GM19023 (cell line): ENCODE results near the gene KCNF1.
"Not testable (repeated sequence)": the region's sequence is repeated elsewhere in the genome, so short reads cannot be mapped to it uniquely, and the experiment has no call there.

Experiments
- ATAC-seq: cut with Tn5 transposase; IDR thresholded peaks from one replicate; pipeline ENCODE4 v1.9.1; 2021; ENCODE audit warnings: mild to moderate bottlenecking, moderate library complexity; ENCODE audit not compliant: unreplicated experiment

The KCNF1 gene

DNA sequence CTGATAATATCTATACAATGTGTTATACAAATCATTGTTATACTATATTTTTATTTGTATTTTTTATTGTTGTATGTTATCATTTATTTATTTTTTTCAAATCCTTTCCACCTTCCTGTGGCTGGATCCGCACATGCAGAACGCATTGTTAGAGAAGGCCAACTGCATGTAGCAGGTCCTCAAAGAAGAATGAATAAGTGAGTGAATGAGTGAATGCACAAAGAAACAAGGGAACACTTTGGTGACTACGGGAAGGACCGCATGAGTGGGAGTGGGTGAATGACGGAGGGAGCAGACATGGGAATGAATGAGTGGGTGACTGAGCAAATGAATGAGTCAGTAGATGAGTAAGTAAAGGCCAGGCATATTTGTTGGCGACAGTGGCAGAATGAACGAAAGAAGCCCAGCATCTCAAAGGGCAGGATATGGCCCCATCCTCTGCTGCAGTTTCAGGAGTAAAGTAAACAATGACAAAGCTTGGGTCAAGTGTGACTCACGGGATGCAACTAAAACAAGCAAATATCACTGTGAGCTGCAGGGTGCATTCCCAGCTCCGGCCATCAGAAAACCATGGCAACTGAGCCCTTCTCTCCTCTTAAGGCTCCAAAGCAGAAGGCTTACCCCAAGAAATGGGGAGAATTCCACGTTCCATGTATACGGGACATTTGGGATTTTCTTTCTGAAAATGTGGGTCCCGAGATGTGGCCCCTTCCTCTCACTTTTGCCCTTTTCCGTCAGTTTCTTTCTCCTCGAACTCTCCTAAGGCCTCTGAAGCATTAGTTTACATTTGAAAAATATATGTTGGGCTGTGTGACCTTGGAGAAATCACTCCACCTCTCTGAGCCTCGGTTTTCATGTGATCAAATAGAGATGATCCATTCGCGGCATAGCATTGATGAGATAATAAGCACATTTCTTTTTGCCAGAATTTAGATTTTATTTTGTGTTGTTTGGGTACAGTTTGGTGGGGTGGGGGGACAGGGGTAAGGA lies 24.5 kb downstream of the KCNF1 start:
- ATAC-seq: no peak

GRCh38 chr2:10939058-10939457 lies 27.3 kb downstream of the KCNF1 start:
- ATAC-seq: no peak

DNA sequence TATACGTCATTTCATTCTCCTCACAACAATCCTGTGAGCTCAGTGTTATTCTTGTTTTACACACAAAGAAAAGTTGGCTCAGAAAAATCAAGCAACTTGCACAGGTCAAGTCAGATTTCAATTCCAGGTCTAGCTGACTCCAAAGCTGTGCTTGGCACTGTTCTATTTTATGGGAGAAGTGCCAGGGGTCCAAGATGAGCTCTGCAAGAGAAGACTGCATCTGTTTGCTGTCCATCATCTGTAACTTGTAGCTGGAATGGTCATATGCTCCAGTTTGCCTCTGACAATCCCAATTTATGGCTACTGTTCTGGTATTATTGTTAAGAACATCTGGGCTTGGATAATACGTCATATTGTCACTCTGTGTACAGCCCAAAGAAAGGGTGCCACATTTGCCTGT lies 28.9 kb downstream of the KCNF1 start:
- no peak for ATAC-seq

GRCh38 chr2:10941383-10941782 lies 29.6 kb downstream of the KCNF1 start:
- no peak for ATAC-seq

DNA sequence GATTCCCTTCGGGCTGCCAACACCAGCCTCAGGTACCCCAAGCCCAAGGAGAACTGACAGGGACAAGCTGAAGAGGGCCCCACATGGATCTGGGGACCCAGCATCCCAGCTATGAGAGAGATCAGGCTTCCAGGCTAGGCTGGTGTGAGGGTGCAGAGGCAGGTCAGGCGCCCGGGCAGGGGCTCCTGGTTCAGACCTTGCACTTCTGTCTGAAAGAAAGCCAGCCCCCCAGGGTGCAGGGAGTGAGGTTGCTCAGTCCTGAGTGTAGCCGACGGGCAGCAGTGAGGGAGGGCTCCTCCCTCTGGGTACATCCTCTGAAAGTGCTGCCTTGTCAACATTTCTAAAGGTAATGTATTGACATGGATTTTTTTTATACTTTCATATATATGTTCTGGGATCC lies 33.1 kb downstream of the KCNF1 start:
- ATAC-seq: no peak

DNA sequence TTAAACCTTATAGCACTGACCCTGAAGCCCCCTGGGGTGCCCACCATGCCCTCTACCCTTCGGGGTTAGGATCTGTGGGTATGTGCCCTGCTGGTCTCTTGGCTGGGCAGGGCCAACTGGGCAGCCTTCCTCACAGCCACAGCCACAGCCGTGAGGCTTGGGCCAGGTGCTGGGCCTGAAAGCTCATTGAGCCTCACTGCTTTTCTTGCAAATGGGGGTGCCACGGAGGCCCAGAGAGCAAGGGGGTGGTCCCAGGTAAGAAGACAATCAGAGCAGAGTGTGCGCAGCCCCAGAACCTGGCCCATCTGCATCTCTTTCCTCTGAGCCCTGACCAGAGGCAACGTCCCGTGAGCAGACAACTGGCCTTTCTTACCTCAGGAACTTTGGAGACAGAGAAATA lies 34.7 kb downstream of the KCNF1 start:
- ATAC-seq: no peak

- ATAC-seq: no peak
These were observed 35.3 kb downstream of the KCNF1 start for GRCh38 chr2:10947005-10947440.

DNA sequence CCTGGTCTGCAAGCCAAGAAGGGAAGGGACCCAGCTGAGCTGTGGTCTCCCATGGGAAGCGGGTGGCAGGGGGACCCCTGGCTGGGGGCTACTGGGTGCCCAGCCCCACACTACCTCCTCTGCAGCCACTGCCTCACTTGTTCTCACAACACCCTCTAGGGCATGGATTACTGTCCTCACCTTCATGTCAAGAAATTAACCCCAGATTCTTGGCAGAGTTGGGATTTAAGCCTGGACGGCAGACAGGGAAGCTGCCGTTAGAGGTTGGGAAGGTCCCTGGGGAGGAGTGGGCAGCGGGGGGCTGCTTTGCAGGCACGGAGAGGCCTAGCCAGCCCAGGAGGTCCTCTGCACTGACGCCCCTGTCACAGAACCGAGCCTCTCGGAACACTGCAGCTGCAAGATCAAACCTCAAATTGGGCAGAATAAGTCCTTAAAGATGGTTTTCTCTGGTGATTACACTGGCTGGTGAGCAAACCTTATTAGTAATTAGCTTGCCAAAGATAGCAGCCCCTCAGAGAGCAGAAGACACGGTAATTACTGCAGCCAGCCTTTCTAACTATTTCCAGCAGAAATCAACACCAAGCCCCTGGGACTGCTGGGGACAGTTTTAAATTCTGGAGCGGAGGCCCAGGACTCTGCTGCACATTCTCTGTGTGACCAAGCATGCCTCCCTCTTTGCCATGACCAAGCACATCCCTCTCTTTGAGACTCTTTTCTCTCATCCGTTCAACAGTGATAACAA lies 35.9 kb downstream of the KCNF1 start:
- ATAC-seq: no peak

- no peak for ATAC-seq
These were observed 36.4 kb downstream of the KCNF1 start for GRCh38 chr2:10948188-10948564.

GRCh38 chr2:10948606-10949230 lies 37.0 kb downstream of the KCNF1 start:
- ATAC-seq: no peak

- no peak for ATAC-seq
These were observed 38.1 kb downstream of the KCNF1 start for GRCh38 chr2:10949835-10950234.

DNA sequence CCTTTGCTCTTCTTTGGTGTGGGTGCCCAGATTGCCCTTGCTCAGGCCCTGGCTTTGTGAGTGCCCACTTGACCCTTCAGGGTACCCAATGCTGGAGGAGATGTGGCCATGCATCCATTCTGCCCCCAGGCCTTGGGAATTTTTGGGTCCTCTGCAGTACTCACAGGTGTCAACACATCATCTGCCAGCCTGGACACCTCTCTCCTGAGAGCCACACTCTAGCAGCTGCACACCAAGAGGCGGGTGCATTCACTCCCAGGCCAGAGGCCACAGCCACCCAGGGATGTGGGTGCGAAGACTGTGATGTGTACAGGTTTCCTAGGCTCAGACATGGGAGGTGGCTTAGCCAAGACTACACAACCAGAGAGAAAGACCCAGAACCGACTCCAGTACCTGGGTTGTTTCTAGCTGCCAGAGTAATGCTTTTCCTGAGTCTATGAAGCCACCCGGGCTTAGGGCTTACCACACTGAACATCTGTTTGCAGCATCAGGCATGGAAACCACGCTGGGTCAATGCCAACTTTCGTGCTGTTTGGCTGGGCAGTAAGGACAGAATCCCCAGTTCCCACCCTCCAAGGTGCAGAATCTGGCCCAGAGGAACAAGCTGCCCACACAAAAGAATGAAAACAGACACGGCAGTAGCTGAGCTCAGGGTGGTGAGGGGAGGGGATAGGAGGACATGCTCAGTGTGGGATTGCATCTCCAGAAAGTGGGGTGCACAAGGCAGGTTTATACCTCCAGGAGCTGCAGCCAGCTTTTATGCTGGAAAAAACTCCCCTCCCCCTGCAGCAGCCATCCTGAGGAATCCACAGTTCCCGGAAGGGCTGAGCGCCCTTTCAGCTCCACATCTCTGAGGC lies 40.1 kb downstream of the KCNF1 start:
- no peak for ATAC-seq

DNA sequence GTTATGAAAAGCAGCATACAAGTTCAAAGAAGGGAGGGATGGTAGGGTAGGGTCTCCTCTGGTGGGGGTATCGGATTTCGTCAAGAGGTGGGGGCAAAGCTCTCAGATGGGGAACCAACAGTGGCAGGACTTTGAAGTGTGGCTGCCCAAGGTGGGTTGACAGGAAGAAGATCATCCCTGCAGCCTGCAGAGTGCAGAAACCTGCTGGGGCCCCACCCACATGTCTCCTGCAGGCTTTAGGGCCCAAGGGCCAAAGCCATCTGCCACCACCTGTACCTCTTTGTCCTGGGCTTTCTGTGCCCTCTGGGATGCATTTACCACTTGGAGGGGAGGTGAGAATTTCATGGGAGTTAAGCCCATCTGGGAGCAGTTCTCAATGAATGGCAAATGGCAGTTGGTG lies 42.7 kb downstream of the KCNF1 start:
- ATAC-seq: no peak

DNA sequence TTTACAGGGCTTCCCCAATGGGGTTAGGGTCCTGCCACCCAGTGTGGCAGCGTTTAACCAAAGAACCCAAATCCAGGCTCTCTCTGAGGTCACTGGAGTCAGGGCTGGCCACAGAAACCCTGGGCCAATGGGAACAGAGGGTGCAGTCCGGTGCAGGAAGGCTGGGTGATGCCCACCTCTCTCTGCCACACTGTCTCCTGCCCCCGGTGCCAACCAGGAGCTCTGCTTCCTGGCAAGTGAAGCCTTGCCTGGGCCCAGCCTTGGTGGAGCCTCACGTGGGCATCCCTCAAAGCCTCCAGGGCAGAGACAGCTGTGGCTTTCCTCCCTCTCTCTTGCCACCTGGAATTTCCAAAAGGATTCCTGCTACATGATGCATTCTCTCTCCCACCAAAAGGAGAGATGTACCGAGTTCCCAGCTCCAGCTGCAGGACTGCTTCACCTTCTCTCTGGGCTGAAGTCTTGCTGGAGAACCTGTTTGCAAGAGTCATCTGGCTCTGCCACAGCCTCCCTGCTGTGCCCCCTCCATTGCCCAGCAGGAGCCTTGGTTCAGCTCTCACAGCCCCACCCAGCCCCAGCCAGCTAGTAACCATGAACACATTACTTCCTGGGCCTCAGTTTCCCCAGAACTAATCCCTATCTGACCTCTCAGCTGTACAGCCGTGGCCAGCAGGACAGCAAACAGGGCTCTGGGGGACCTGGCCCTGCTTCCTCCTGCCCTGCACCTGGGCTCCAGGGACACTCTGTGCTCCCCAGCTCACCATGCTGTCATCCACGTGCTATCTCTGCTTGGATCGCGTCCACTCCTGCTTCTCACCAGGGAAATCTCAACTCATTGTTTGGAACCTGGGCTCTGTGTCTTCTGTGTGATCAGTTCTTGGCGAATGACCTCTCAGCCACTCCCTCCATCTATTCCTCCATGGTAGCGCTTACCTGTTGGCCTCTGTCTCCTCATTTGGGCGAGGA lies 43.4 kb downstream of the KCNF1 start:
- ATAC-seq: no peak

GRCh38 chr2:10956006-10956790 lies 44.5 kb downstream of the KCNF1 start:
- no peak for ATAC-seq

GRCh38 chr2:10957391-10957790 lies 45.7 kb downstream of the KCNF1 start:
- no peak for ATAC-seq

DNA sequence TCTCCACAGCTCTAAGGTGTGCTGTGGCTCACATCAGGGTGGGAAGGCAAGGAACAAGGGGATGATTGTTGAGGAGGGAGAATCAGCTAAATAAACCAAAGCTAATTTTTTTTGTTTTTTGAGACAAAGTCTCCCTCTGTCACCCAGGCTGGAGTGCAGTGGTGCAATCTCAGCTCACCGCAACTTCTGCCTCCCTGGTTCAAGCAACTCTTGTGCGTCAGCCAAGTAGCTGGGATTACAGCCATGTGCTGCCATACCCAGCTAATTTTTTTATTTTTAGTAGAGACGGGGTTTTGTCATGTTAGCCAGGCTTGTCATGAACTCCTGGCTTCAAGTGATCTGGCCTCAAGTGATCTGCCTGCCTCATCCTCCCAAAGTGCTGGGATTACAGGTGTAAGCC lies 46.7 kb downstream of the KCNF1 start:
- ATAC-seq: not testable (repeated sequence)

GRCh38 chr2:10960606-10961489 lies 49.1 kb downstream of the KCNF1 start:
- ATAC-seq: no peak
